ENCODE measurements around the gene TAAR6.
A peak's percentile ranks its signal among the peaks of the same experiment; 100 is the strongest.
"Not testable (repeated sequence)": the region's sequence is repeated elsewhere in the genome, so short reads cannot be mapped to it uniquely, and the experiment has no call there.

The TAAR6 gene, protein sequence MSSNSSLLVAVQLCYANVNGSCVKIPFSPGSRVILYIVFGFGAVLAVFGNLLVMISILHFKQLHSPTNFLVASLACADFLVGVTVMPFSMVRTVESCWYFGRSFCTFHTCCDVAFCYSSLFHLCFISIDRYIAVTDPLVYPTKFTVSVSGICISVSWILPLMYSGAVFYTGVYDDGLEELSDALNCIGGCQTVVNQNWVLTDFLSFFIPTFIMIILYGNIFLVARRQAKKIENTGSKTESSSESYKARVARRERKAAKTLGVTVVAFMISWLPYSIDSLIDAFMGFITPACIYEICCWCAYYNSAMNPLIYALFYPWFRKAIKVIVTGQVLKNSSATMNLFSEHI

DNA sequence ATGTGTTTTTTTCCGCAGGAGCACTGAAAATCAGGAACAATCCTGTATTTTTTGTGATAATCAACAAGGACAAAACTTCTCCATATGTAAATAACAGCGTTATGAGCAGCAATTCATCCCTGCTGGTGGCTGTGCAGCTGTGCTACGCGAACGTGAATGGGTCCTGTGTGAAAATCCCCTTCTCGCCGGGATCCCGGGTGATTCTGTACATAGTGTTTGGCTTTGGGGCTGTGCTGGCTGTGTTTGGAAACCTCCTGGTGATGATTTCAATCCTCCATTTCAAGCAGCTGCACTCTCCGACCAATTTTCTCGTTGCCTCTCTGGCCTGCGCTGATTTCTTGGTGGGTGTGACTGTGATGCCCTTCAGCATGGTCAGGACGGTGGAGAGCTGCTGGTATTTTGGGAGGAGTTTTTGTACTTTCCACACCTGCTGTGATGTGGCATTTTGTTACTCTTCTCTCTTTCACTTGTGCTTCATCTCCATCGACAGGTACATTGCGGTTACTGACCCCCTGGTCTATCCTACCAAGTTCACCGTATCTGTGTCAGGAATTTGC is at the start of gene TAAR6:
Gene TAAR6, plus strand, starts transcription at position 102 of the 557 bp plus-strand sequence. Its CDS starts 0 bp downstream, at position 102.
- no peak for DNase-seq

DNA sequence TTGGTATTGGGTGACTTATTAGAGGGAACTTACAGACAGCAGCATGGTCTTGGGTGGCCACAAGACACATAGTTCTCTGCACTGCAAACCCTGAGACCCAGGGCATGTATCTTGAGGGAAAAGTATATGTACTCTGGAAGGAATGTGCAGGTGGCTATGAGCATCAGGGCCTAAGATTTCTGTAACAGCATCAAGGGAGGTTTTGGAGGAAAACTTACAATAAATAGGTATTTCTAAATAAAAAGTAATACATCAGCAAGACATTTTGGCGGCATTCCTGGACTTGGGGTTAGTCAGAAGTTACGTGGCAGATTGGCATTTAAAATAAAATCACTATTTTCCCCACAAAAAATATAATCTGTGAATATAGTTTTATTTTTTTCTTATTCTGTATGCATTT is 49.2 kb upstream of the TAAR6 start:
- peak; percentile 40 for DNase-seq

DNA sequence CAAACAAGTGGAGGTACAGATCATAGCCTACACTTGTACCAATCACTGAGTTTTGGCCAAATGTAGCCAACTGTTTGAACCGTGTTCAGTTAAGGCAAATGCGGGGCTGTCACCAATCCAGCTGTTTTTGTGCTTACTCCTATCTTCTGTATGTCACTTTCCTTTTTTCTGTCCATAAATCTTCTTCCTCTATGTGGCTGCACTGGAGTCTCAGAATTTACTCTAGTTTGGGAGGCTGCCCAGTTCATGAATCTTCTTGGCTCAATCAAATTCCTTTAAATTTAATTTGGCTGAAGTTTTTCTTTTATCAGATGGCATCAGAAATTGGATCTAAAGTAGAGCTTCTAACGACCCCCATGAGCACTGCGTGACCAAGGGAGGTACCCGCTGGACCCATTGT is 45.5 kb upstream of the TAAR6 start:
- DNase-seq: no peak

DNA sequence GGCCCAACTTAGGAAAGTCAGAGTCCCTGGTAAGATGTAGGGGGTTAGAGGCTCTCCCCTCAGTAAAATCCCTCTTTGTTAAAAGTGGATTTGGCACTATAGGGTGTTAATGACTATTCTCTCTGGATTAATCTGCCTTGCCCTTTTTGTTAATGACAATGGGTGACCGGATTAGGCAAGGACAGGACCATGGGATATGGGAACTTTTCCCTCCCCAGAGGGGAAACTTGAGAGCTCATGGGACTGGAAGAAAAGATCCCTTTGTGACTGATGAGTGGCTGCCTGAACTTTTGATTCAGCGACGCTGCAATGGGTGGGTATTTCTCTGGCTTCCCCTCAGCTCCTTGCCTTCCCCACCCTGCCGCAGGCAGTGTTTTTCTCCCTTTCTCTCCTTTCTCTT is 44.3 kb upstream of the TAAR6 start:
- DNase-seq: no peak

DNA sequence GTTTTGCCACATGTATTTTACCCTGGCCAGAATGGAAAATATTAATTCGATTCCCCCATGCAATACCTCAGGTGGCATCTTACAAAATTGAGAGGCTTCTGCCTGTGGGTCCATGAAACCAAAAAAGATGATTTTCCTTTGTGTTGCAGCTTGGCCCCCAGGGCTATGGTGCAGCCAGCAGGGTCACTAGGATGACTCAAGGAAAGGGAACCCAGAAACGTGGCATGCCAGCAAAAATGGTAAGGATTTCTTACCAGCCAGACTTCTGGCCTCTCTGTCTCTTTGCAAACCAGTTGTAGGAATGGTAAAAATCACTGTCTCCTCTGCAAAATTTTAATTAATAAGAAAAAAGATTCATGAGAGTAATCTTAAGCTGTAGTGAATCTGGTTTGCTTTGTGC is 43.7 kb upstream of the TAAR6 start:
- DNase-seq: no peak

DNA sequence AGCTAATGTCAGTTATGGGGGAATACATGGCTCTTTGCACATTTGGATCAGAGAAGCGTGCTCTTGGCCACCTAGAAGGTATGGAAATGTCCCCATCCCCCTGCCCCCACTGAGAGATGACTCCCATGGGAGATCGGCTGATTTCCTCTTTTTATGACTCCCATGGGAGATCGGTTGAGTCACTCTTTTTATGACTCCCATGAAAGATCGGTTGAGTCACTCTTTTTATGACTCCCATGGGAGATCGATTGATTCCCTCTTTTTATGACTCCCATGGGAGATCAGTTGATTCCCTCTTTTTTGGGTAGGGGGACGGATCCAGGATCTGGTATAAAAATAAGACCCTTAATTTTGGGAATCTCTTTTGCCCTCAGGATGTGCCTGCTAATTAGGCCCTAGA is 42.3 kb upstream of the TAAR6 start:
- no peak for DNase-seq

DNA sequence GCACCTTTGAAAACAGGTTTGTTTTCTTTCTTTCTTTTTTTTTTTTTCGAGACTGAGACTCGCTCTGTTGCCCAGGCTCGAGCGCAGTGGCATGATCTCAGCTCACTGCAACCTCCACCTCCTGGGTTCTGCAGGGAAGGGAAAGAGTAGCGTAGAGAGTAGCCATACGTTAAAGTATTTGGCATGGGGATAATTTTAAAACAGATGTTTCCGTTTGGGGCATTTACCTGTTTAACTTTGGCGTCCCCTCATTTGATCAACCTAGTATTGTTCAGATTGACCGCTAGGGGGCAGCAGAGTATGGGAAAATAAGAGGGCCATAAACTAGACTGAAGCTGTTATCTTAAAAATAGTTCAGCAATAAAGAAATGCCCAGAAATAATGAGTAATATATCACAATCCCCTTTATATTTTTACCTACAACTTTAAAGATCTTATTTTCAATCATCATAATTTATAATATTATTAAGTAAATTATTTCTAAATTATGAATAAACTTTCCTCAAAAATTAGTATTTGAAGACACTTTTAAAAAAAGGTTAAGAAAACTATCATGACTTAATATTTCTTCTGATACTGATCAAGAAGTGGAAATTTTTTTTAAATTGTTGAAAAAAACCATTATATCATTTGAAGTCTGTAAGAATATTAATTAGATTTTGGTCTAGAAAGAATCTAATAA is 39.7 kb upstream of the TAAR6 start:
- peak; percentile 30 for DNase-seq

DNA sequence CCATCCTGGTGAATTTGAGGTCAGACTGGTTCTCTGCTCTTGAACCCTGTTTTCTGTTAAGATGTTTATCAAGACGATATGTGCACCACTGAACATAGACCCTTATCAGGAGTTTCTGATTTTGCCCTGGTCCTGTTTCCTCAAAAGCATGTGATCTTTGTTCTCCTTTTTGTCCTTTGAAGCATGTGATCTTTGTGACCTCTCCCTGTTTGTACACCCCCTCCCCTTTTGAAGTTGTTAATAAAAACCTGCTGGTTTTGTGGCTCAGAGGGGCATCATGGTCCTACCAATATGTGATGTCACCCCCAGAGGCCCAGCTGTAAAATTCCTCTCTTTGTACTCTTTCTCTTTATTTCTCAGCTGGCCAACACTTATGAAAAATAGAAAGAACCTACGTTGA is 35.6 kb upstream of the TAAR6 start:
- not testable (repeated sequence) for DNase-seq

DNA sequence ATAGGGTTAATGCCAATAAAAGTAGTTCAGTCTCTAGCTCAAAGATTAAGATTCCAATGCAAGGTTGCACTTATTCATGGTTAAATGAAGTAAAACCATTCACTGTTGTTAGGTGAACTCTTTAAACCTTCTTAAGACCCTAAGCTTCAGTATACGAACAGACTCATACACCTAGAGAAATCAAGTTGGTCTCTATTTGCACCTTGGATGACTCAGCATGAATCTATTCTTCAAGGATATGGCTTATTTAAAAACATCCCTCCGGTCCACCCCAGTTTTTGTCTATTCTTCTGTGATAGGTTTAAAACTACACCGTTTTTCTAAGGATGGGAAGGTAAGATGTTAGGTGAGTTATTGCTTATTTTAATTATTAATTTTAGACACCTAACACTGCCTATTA is 33.0 kb upstream of the TAAR6 start:
- no peak for DNase-seq

DNA sequence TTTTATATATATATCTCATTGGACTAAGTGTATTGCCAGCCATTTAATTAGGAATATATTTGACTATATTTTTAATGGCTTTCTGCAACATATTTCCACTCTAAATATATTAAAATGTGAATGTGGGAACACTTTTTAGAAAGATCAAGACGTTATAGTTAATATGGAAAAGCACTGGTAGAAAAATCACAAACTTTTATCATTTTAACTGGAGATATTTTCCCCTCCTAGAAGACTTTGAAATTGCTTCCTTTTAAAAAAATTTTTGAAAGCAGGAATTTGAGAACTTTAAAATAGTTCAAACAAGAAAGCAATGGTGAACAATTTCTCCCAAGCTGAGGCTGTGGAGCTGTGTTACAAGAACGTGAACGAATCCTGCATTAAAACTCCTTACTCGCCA is 32.1 kb upstream of the TAAR6 start, which contains the start of gene TAAR9:
Gene TAAR9, plus strand, starts transcription at position 301 of the 400 bp plus-strand sequence. Its CDS starts 13 bp downstream, at position 314.
- no peak for DNase-seq

DNA sequence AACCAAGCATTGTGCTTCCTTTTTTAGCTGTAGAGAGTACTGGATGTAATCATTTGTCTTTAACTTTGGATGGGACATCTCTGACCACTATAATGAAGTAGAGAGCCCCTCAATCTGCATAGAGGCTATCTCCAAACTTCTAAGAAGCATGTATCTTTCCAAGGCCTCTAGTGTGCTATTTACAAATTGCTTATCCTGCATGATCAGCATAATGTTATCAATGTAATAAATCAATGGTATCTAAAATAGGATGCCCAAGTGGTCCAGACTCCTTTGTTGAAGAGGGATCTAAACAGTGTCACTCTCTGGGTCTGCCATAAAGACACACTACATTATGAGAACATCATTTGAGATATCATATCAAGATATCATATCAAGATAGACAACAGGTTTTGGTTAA is 25.3 kb upstream of the TAAR6 start:
- DNase-seq: no peak

DNA sequence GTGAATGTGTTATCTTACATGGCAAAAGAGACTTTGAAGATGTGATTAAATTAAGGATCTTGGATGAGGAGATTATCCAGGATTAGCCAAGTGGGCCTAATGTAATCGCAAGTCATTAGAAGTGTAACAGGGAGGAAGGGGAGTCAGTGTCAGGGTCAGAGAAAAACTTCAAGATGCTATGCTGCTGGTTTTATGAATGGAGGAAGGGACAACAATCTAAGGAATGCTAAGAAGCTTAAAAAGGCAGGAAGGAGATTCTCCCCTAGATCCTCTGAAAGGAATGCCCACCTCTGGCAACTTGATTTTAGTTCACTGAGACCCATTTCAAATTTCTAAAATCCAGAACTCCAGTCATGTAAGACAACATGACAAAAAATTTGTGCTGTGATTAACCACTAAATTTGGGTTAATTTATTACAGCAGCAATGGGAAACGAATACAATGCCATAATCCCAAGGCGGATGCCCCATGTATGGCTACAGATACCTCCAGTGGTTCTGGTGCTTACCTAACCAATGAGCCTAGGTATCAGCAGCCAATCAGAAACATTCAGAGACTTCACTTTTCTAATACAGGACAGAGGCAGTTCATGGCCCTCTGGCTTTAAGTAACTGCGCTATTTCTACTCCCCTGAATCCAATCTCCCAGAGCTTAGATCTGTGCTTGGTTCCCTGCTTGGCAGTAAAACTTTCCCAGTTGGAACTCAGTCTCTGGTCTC is 21.2 kb upstream of the TAAR6 start:
- DNase-seq: no peak

DNA sequence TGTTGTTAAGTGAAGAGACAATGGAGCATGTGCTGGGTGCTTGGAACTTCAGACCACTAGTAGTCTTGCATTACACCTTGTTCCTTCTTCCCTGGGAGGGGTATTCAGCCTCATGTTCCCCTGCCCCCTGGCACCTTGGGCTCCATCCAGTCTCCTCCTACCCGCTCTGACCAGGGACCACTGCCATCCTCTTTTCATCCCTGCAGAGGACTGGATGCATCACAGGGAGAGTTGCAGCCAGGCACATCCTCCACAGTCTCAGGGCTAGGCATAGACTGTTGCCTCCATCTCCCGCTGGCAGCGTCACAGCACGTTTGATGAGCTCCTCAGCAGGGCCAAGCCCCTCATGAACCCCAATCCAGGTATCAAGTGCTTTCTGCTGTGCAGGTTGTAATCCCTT is 18.9 kb upstream of the TAAR6 start:
- DNase-seq: no peak

DNA sequence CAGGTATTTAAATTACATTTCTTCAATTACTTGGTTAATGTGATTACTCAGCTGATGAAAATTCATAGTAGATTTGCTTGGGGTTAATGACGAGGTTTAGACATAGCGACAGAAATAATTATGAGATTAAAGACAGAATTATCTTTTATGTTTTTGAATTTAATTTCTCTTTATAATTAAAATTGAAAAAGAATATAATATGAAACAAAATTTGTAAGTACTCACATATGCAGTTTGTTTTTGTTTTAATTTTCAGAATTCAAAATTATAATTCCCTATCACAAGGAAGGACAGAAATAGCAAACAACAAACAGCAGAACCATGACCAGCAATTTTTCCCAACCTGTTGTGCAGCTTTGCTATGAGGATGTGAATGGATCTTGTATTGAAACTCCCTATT is 17.8 kb upstream of the TAAR6 start, which contains the start of gene TAAR8:
Gene TAAR8, plus strand, starts transcription at position 301 of the 400 bp plus-strand sequence. Its CDS starts 21 bp downstream, at position 322.
- no peak for DNase-seq

DNA sequence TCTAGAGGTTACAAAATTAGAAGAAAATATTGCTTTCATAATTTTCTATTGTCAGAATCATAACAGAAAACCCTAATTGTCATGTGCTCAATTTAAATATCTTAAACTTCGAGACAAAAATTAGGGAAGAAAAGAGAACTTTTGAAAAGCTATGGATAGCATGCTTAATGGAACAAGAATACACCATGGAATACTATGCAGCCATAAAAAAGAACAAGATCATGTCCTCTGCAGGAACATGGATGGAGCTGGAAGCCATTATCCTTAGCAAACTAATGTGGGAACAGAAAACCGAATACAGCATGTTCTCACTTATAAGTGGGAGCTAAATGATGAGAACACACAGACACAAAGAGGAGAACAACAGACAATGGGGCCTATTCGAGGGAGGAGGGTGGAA is 10.0 kb upstream of the TAAR6 start:
- not testable (repeated sequence) for DNase-seq

DNA sequence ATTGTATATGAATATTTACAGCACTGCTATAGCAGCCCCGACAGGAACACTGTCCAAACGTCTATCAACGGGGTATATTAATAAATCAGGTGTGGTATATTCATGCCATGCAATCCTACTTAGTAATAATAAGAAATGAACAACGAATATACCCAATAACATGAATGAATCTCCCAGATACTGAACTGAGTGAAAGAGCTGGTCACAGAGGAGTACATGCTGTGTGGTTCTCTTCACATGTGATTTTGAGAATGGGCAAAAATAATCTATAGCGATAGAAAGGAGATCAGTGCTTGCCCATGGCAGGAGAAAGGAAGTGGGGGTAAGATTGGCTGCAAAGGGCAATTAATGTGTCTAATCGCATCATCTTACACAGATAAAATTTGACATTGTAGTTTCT is 3.7 kb upstream of the TAAR6 start:
- no peak for DNase-seq

DNA sequence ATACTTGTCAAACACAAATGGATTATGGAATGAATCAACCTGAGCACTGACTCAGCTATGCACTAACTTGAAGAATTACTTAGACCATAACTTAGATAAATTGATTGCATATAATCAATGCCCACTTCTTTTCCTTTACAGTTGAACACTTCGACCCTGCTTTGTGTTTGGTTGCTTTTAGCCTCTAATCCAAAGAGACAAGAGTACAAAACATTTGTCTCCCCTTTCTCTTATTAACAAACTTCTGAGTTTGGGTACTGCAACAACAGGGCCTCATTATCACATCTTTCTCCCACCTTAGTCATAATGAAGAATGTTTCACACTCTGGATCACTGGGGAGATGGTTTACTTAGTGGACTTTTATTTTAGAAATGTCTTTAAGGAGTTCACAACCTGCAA is 2.6 kb upstream of the TAAR6 start:
- no peak for DNase-seq

DNA sequence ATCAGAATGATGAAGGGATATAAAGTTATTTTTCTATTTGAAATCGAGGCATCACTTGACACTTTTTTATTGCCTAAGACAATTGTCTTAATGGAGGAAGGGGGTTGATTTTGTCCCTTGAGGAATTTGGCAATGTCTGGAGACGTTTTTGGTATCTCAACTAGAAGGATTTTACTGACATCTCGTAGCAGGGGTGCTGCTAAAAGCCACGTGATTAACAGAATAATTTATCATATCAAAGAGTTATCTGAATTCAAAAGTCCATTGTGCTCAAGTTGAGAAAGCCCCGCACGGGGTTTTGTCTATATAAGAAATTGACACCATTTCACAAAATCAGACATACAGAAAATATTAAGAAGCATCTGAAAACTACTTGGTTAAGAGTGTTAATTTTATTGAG is 1.5 kb upstream of the TAAR6 start:
- DNase-seq: no peak

DNA sequence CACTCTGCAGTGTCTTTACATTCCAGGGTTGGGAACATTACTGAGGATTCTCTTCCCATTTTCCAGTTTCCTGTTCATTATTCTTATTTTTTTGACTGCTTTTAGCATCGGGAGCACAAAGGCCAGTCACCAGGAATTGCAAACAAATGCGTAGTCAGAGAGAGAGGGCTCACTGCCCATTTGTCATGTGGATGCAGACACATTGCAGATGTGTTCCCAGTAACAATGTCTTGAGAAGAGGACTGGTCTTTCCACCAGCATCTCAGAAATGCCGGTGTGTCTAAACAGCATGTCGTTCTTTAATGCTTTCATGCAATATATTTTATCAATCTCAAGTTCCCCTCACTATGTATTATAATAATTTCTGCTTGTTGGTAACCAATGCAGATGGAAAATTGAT is 952 bp upstream of the TAAR6 start:
- no peak for DNase-seq

DNA sequence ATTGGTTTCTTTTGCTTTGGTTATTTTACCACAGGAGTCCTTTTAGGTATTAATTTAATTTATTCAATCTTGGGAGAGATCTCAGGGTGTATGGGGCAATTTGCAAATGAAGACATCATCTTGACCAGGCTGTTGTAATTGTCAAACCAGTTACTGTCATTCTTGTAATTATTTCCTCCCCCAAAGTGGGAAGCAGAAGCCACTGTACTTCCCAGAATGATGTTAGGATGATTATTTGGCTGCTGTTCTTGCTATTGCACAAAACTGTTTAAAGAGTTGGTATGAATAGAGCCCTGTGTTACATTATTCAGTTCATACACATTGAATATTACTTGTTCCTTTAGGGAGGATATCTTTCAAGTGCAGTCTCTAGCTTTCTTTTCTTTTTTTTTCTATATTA is 1.7 kb downstream of the TAAR6 start:
- DNase-seq: no peak

DNA sequence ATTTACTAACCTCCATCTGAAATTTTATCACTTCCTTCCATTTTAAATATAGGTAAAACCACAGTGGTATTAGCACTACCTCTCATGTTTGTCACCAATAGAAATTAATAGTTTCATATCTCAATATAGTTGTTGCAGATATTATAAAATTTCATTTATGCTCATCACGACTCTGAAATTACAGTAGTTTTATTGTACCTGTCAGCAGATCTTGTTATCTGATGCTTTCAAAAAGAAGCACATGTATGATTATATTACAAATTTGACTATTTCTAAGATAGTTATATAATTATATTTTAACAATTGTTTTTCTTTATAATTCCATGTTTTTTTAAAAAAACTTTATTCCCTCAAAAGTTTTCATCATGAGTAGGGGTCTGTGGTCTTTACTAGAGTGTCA is 14.6 kb downstream of the TAAR6 start:
- no peak for DNase-seq

DNA sequence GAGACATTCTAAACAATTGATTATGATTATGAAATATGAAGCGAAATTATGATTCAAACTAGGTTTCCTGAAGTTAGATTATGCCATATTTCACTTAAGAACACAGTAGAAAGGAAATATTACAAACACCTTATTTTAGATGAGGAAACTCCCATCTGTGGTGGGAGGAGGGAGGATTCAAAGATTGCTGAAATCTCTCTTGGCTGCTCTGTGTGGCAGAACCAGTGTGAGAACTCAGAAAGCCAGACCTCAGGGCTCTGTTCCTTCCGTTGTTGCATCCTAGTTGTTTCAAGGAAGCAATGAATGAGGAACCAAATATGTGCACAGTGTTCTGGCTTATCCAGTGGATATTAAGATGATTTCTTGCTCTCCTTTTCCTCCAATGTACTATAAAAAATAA is 17.3 kb downstream of the TAAR6 start:
- DNase-seq: no peak

DNA sequence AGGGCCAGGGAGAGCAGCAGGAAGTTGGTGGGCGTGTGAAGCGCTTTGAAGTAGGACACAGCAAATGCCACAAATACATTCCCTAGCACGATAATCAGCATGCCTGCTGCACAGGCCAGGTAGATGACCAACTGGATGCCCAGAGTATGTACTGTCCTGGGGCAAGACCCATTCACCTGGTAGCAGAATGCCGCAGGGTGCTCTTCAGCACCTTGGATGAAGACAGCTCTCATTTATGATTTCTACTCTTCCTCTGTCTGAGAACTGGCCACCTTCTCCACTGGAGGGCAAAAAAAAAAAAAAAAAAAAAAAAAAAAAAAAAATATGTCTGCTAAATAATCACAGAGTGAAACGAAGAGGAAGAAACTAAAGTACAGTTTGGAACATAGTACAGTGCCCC is 19.3 kb downstream of the TAAR6 start, which contains the start of gene TAAR5:
Gene TAAR5, minus strand, starts transcription at position 288 of the 400 bp plus-strand sequence. Its CDS starts 55 bp downstream, at position 233.
- DNase-seq: no peak

Data from NCI-H226 (cell line).